ENCODE measurements around the gene FIGN.

FIGN gene

GRCh38 chr2:163708265-163708664, 27.5 kb downstream of the FIGN start:
- Histone ChIP-seq H2AFZ (ENCODE audit: low read depth, low read length) (no peak overlapping the region), H3K79me2 (ENCODE audit: low read length) (no peaks in the 10 kb centered on the region), H3K27me3 (ENCODE audit: low read depth, low read length) (no peaks in the 10 kb centered on the region), H3K4me2 (ENCODE audit: low read length) (no peak overlapping the region), H3K9ac (ENCODE audit: low read length) (no peak overlapping the region), H4K20me1 (ENCODE audit: insufficient read depth, low read length) (no peaks in the 10 kb centered on the region), H3K4me1 (ENCODE audit: low read length) (peaks cover 4% of the 10 kb centered on the region), H3K9me3 (ENCODE audit: insufficient read depth, low read length) (no peaks in the 10 kb centered on the region), H3K36me3 (replicated peaks; ENCODE audit: low read depth, low read length) (no peaks in the 10 kb centered on the region), H3K27ac (ENCODE audit: low read length) (no peak overlapping the region), H3K4me3 (ENCODE audit: low read length) (no peak overlapping the region)
- no peak for TF ChIP-seq CTCF (IDR thresholded peaks at IDR 0.05; ENCODE audit: low read depth, low read length)
- no peak for TF ChIP-seq EZH2phosphoT487 (IDR thresholded peaks at IDR 0.05; ENCODE audit: low read depth)

- H3K9ac ChIP-seq (ENCODE audit: low read length), result no peak overlapping the region
- no peak overlapping the region; the same call in 1 of the 2 replicates for H2AFZ ChIP-seq (ENCODE audit: low read depth, low read length)
- H3K36me3 ChIP-seq (replicated peaks; ENCODE audit: low read depth, low read length), result no peaks in the 10 kb centered on the region
- no peaks in the 10 kb centered on the region for H4K20me1 ChIP-seq (ENCODE audit: insufficient read depth, low read length)
- TF ChIP-seq EZH2phosphoT487 (IDR thresholded peaks at IDR 0.05; ENCODE audit: low read depth) (no peak), CTCF (IDR thresholded peaks at IDR 0.05; ENCODE audit: low read depth, low read length) (no peak)
- H3K27me3 ChIP-seq (ENCODE audit: low read depth, low read length), result no peaks in the 10 kb centered on the region
- peak overlapping the region; percentile 31 for H3K4me2 ChIP-seq (ENCODE audit: low read length)
- H3K4me3 ChIP-seq (ENCODE audit: low read length), result no peak overlapping the region
- H3K27ac ChIP-seq (ENCODE audit: low read length), result peak overlapping the region; percentile 33; the same call in 1 of the 2 replicates
- H3K79me2 ChIP-seq (ENCODE audit: low read length), result no peaks in the 10 kb centered on the region
- H3K9me3 ChIP-seq (ENCODE audit: insufficient read depth, low read length), result no peaks in the 10 kb centered on the region
- peaks cover 23% of the 10 kb centered on the region for H3K4me1 ChIP-seq (ENCODE audit: low read length)
Observed at GRCh38 chr2:163703386-163703785, 32.4 kb downstream of the FIGN start.

GRCh38 chr2:163701399-163702195, 34.2 kb downstream of the FIGN start:
- Histone ChIP-seq H3K36me3 (replicated peaks; ENCODE audit: low read depth, low read length) (no peaks in the 10 kb centered on the region), H2AFZ (ENCODE audit: low read depth, low read length) (no peak overlapping the region), H3K4me1 (ENCODE audit: low read length) (peaks cover 23% of the 10 kb centered on the region), H3K9ac (ENCODE audit: low read length) (no peak overlapping the region), H3K9me3 (ENCODE audit: insufficient read depth, low read length) (no peaks in the 10 kb centered on the region), H3K27ac (ENCODE audit: low read length) (no peak overlapping the region), H3K4me2 (ENCODE audit: low read length) (no peak overlapping the region), H3K79me2 (ENCODE audit: low read length) (no peaks in the 10 kb centered on the region), H3K27me3 (ENCODE audit: low read depth, low read length) (no peaks in the 10 kb centered on the region), H4K20me1 (ENCODE audit: insufficient read depth, low read length) (no peaks in the 10 kb centered on the region), H3K4me3 (ENCODE audit: low read length) (no peak overlapping the region)
- TF ChIP-seq EZH2phosphoT487 (IDR thresholded peaks at IDR 0.05; ENCODE audit: low read depth) (no peak), CTCF (IDR thresholded peaks at IDR 0.05; ENCODE audit: low read depth, low read length) (no peak)

- Histone ChIP-seq H3K27me3 (ENCODE audit: low read depth, low read length) (no peaks in the 10 kb centered on the region), H3K4me1 (ENCODE audit: low read length) (peaks cover 23% of the 10 kb centered on the region), H3K36me3 (replicated peaks; ENCODE audit: low read depth, low read length) (no peaks in the 10 kb centered on the region), H3K79me2 (ENCODE audit: low read length) (no peaks in the 10 kb centered on the region), H4K20me1 (ENCODE audit: insufficient read depth, low read length) (no peaks in the 10 kb centered on the region), H3K4me3 (ENCODE audit: low read length) (no peak overlapping the region), H3K9ac (ENCODE audit: low read length) (no peak overlapping the region), H3K9me3 (ENCODE audit: insufficient read depth, low read length) (no peaks in the 10 kb centered on the region), H3K4me2 (ENCODE audit: low read length) (no peak overlapping the region), H2AFZ (ENCODE audit: low read depth, low read length) (no peak overlapping the region), H3K27ac (ENCODE audit: low read length) (no peak overlapping the region)
- TF ChIP-seq EZH2phosphoT487 (IDR thresholded peaks at IDR 0.05; ENCODE audit: low read depth) (no peak), CTCF (IDR thresholded peaks at IDR 0.05; ENCODE audit: low read depth, low read length) (no peak)
Observed at GRCh38 chr2:163698857-163699256, 37.0 kb downstream of the FIGN start.
